HCT116 (cell line): ENCODE measurements around the gene CASKIN2.

ENCODE experiments used
- CEBPB ChIP-seq: IDR thresholded peaks from 2 replicates; pipeline ENCODE4 v1.6.1; 2012; ENCODE audit warnings: low read depth
- ELF1 ChIP-seq: IDR thresholded peaks from 2 replicates; pipeline ENCODE4 v1.6.1; 2012; ENCODE audit warnings: low read depth, borderline replicate concordance
- EZH2phosphoT487 ChIP-seq: fragments of 200-600 bp; IDR thresholded peaks from 2 replicates; pipeline ENCODE4 v1.6.1; 2018; ENCODE audit warnings: antibody characterized with exemption, borderline replicate concordance
- JUND ChIP-seq: IDR thresholded peaks from 2 replicates; pipeline ENCODE4 v1.6.1; 2012
- POLR2A ChIP-seq: IDR thresholded peaks from 2 replicates; pipeline ENCODE4 v1.7.0; 2011; ENCODE audit warnings: borderline replicate concordance; ENCODE audit not compliant: insufficient read depth, insufficient read length; ENCODE audit errors: extremely low read depth
- POLR2AphosphoS5 ChIP-seq: IDR thresholded peaks from 2 replicates; pipeline ENCODE4 v1.6.1; 2011; ENCODE audit warnings: mild to moderate bottlenecking, low read depth, low read length, moderate library complexity
- TF ChIP-seq, protein P1 (sequence below): IDR thresholded peaks from 2 replicates; pipeline ENCODE4 v1.6.1; 2012; ENCODE audit warnings: low read depth
- TF ChIP-seq, protein P2 (sequence below), 3 experiments: fragments of 200-600 bp in 1 of 3; sonication (generic) in 1 of 3; IDR thresholded peaks in 2 of 3; conservative IDR thresholded peaks in 1 of 3; 2 replicates each; pipeline ENCODE4 v1.5.1; 2012 to 2017; ENCODE audit warnings: low read depth in 2 of 3, low read length in 2 of 3, antibody characterized with exemption in 1 of 3, borderline replicate concordance in 1 of 3, control low read depth in 1 of 3, mild to moderate bottlenecking in 1 of 3, mixed read lengths in 1 of 3, mixed run types in 1 of 3, moderate library complexity in 1 of 3; ENCODE audit not compliant: insufficient read depth in 1 of 3

DNA sequence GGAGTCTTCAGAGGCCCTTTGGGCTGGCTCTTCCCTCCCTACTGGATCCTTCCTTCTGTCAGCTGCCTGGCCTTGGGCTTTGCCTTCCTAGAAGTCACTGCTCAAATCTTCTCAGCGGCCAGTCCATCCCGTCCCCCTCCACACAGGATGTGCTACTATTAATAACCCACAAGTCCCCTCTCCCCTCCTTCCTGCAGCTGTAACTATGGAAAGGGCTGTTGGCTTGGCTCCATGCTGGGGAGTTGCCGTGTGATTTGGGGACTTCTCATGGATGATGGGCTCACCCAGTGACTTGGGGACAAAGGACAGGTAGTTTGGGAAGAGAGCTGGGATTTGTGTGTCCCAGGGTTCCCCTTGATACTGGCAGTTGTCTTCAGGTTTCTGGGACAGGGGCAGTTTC is 39.5 kb downstream of the CASKIN2 start:
- no peak for TF ChIP-seq JUND
- no peak for TF ChIP-seq POLR2A
- TF ChIP-seq, protein P1, sequence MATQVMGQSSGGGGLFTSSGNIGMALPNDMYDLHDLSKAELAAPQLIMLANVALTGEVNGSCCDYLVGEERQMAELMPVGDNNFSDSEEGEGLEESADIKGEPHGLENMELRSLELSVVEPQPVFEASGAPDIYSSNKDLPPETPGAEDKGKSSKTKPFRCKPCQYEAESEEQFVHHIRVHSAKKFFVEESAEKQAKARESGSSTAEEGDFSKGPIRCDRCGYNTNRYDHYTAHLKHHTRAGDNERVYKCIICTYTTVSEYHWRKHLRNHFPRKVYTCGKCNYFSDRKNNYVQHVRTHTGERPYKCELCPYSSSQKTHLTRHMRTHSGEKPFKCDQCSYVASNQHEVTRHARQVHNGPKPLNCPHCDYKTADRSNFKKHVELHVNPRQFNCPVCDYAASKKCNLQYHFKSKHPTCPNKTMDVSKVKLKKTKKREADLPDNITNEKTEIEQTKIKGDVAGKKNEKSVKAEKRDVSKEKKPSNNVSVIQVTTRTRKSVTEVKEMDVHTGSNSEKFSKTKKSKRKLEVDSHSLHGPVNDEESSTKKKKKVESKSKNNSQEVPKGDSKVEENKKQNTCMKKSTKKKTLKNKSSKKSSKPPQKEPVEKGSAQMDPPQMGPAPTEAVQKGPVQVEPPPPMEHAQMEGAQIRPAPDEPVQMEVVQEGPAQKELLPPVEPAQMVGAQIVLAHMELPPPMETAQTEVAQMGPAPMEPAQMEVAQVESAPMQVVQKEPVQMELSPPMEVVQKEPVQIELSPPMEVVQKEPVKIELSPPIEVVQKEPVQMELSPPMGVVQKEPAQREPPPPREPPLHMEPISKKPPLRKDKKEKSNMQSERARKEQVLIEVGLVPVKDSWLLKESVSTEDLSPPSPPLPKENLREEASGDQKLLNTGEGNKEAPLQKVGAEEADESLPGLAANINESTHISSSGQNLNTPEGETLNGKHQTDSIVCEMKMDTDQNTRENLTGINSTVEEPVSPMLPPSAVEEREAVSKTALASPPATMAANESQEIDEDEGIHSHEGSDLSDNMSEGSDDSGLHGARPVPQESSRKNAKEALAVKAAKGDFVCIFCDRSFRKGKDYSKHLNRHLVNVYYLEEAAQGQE: no peak
- TF ChIP-seq, protein P2, sequence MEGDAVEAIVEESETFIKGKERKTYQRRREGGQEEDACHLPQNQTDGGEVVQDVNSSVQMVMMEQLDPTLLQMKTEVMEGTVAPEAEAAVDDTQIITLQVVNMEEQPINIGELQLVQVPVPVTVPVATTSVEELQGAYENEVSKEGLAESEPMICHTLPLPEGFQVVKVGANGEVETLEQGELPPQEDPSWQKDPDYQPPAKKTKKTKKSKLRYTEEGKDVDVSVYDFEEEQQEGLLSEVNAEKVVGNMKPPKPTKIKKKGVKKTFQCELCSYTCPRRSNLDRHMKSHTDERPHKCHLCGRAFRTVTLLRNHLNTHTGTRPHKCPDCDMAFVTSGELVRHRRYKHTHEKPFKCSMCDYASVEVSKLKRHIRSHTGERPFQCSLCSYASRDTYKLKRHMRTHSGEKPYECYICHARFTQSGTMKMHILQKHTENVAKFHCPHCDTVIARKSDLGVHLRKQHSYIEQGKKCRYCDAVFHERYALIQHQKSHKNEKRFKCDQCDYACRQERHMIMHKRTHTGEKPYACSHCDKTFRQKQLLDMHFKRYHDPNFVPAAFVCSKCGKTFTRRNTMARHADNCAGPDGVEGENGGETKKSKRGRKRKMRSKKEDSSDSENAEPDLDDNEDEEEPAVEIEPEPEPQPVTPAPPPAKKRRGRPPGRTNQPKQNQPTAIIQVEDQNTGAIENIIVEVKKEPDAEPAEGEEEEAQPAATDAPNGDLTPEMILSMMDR (IDR thresholded peaks at IDR 0.05 in 2 of 3, conservative IDR thresholded peaks at IDR 0.05 in 1 of 3; ENCODE audit: borderline replicate concordance in 1 of 3, insufficient read depth in 1 of 3, low read depth in 2 of 3, low read length in 2 of 3): no peak
- TF ChIP-seq CEBPB: no peak
- no peak for TF ChIP-seq EZH2phosphoT487
- TF ChIP-seq ELF1: no peak
- TF ChIP-seq POLR2AphosphoS5: no peak
